PFSK-1 (cell line): ENCODE measurements around the gene NISCH.

Source experiments
- POLR2AphosphoS5 ChIP-seq: IDR thresholded peaks from 2 replicates; pipeline ENCODE4 v1.6.1; 2012; ENCODE audit warnings: low read depth, mild to moderate bottlenecking, control low read depth, low read length, moderate library complexity
- REST ChIP-seq, 2 experiments: IDR thresholded peaks; 2 replicates each; pipeline versions ENCODE4 v1.6.1 to v1.8.0; 2011 to 2012; ENCODE audit warnings: low read depth in 2 of 2, low read length in 2 of 2, control low read depth in 1 of 2, inconsistent platforms in 1 of 2, mild to moderate bottlenecking in 1 of 2, moderate library complexity in 1 of 2; ENCODE audit not compliant: insufficient read depth in 1 of 2
- SIN3A ChIP-seq: IDR thresholded peaks from 2 replicates; pipeline ENCODE4 v1.6.1; 2012; ENCODE audit warnings: mild to moderate bottlenecking, low read length, moderate library complexity, borderline replicate concordance; ENCODE audit not compliant: insufficient read depth
- TAF1 ChIP-seq: IDR thresholded peaks from 2 replicates; pipeline ENCODE4 v1.6.1; 2012; ENCODE audit warnings: low read length, control low read depth, borderline replicate concordance; ENCODE audit not compliant: insufficient read depth

GRCh38 chr3:52515192-52515591, 59.8 kb downstream of the NISCH start:
- TF ChIP-seq SIN3A (no peak), REST (IDR thresholded peaks at IDR 0.05; ENCODE audit: insufficient read depth in 1 of 2, low read depth in 2 of 2, low read length in 2 of 2) (no peak), POLR2AphosphoS5 (no peak), TAF1 (no peak)
